ENCODE data around the gene RARA.

The RARA gene

DNA sequence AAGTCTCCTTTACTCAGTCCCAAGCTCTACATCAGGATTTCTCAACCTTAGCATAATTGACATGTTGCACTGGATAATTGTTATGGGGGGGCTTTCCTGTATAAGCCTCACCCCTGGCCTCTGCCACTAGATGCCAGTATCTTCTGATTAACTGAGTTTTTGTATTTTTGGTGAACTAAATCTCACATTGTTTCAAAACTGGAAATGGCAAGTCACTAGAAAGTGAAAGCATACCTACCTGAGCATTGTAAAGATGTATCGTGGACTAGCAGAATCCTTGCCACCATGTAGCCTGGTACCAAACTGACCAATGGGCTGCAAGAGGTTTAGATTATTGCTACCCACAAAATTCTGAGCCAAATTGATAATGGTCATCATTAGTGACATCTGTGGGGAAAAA lies 93.7 kb downstream of the RARA start:
- no peaks in the 10 kb centered on the region for H3K9me3 ChIP-seq (ENCODE audit: control insufficient read depth in 5 of 5, low read length in 5 of 5)
- H3K27ac ChIP-seq (ENCODE audit: low read depth, low read length): no peak overlapping the region
- H3K9ac ChIP-seq (ENCODE audit: low read length in 5 of 5): no peak overlapping the region
- H3K4me1 ChIP-seq (ENCODE audit: control insufficient read depth in 5 of 5, insufficient read depth in 5 of 5, low read length in 5 of 5): no peaks in the 10 kb centered on the region
- no peaks in the 10 kb centered on the region for H3K36me3 ChIP-seq (ENCODE audit: control insufficient read depth in 5 of 5, insufficient read depth in 5 of 5, low read length in 5 of 5)
- no peaks in the 10 kb centered on the region for H3K27me3 ChIP-seq (ENCODE audit: control insufficient read depth in 5 of 5, insufficient read depth in 4 of 5, low read length in 5 of 5)
- no peak overlapping the region for H3K4me3 ChIP-seq (ENCODE audit: low read depth in 1 of 5, low read length in 5 of 5)

DNA sequence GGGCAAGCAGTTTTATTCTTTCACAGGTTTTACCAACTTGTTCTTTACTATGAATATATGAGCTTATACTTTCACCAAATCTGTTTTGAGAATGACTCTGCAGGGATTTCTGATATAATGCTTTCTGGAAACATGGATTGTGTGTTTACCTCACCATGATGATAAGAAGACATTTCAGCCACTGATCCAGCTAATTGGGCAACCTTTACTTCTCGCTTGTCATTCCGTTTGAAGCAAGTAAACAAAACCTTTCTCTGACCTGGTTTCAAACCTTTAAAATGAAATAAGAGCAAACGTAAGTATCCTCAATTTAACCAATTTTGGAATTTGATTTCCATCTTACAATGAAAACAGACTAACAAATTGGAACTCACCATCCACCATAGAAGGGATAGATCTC lies 95.0 kb downstream of the RARA start:
- Histone ChIP-seq H3K27me3 (ENCODE audit: control insufficient read depth in 5 of 5, insufficient read depth in 4 of 5, low read length in 5 of 5) (no peaks in the 10 kb centered on the region), H3K27ac (ENCODE audit: low read depth, low read length) (no peak overlapping the region), H3K36me3 (ENCODE audit: control insufficient read depth in 5 of 5, insufficient read depth in 5 of 5, low read length in 5 of 5) (no peaks in the 10 kb centered on the region), H3K9ac (ENCODE audit: low read length in 5 of 5) (no peak overlapping the region), H3K9me3 (ENCODE audit: control insufficient read depth in 5 of 5, low read length in 5 of 5) (no peaks in the 10 kb centered on the region), H3K4me3 (ENCODE audit: low read depth in 1 of 5, low read length in 5 of 5) (no peak overlapping the region), H3K4me1 (ENCODE audit: control insufficient read depth in 5 of 5, insufficient read depth in 5 of 5, low read length in 5 of 5) (no peaks in the 10 kb centered on the region)
